NOMO-1 treated with DMSO at 0.1 percent for 48 hours (cell line): ENCODE data around the gene RAD50.
"Not testable (repeated sequence)": the region's sequence is repeated elsewhere in the genome, so short reads cannot be mapped to it uniquely, and the experiment has no call there.

Experiments
- DNase-seq: peaks from one replicate; lab custom pipeline; 2025; ENCODE audit not compliant: unreplicated experiment; lab: John Stamatoyannopoulos, UW

Gene RAD50

DNA sequence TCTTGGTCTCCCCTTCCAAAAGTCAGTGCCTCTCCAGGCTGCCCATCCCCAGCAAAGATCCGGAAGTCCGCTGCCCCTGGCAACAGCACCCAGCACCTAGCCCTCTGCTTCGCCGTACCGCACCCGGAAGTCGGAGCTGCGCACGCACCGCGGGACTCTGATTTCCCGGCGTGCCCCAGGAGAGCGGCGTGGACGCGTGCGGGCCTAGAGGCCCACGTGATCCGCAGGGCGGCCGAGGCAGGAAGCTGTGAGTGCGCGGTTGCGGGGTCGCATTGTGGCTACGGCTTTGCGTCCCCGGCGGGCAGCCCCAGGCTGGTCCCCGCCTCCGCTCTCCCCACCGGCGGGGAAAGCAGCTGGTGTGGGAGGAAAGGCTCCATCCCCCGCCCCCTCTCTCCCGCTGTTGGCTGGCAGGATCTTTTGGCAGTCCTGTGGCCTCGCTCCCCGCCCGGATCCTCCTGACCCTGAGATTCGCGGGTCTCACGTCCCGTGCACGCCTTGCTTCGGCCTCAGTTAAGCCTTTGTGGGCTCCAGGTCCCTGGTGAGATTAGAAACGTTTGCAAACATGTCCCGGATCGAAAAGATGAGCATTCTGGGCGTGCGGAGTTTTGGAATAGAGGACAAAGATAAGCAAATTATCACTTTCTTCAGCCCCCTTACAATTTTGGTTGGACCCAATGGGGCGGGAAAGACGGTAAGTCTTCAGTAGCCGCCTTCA is at the start of gene RAD50:
RAD50 (plus strand) TSS at position 215 of the 715 bp plus-strand sequence; CDS start at position 563, 348 bp downstream.
- DNase-seq: peak; percentile 79

DNA sequence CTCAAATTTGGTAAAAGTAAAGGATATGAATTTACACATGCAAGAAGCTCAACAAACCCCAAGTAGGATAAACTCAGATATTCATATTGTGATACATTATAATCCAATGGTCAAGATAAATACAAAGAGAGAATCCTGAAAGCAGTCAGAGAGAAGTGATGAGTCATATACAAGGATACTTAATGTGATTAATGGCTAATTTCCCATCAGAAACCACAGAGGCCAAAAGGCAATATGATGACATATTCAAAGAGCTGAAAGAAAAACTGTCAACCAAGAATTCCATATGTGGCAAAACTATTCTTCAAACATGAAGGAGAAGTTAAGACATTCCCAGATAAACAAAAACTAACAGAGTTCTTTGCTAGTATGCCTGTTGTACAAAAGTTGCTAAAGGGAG is 46.7 kb upstream of the RAD50 start:
- no peak for DNase-seq

DNA sequence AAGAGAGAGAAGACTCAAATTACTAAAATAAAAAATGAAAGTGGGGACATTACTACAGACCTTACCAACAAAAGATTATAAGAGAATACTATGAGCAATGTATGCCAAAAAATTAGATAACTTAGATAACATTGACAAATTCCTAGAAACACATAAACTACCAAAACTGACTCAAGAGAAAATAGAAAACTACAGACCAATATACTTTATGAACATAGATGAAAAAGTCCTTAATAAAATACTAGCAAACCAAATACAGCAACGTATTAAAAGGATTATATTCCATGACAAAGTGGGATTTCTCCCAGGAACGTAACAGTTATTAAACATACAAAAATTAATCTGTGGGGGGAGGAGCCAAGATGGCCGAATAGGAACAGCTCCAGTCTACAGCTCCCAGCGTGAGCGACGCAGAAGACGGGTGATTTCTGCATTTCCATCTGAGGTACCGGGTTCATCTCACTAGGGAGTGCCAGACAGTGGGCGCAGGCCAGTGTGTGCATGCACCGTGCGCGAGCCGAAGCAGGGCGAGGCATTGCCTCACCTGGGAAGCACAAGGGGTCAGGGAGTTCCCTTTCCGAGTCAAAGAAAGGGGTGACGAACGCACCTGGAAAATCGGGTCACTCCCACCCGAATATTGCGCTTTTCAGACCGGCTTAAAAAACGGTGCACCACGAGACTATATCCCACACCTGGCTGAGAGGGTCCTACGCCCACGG is 43.0 kb upstream of the RAD50 start:
- not testable (repeated sequence) for DNase-seq

DNA sequence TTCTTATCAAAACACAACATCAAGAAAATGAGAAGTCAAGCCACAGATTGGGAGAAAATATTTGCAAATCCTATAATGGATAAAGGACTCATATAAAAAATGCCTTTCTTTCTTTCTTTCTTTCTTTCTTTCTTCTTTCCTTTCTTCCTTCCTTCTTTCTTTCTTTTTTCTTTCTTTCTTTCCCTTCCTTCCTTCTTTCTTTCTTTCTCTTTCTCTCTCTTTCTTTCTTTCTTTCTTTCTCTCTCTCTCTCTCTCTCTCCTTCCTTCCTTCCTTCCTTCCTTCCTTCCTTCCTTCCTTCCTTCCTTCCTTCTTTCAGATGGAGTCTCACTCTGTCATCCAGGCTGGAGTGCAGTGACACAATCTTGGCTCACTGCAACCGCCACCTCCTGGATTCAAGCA is 34.7 kb upstream of the RAD50 start:
- DNase-seq: not testable (repeated sequence)

DNA sequence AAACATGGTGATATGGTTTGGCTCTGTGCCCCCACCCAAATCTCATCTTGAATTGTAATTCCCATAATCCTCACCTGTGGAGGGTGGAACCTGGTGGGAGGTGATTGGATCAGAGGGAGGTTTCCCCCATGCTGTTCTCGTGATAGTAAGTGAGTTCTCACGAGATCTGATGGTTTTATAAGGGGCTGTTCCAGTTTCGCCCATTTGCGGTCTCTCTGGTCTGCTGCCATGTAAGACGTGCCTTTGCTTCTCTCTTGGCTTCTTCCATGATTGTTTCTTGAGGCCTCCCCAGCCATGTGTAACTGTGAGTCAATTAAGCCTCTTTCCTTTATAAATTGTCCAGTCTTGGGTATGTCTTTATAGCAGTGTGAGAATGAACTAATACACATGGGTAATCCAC is 31.9 kb upstream of the RAD50 start:
- DNase-seq: not testable (repeated sequence)

DNA sequence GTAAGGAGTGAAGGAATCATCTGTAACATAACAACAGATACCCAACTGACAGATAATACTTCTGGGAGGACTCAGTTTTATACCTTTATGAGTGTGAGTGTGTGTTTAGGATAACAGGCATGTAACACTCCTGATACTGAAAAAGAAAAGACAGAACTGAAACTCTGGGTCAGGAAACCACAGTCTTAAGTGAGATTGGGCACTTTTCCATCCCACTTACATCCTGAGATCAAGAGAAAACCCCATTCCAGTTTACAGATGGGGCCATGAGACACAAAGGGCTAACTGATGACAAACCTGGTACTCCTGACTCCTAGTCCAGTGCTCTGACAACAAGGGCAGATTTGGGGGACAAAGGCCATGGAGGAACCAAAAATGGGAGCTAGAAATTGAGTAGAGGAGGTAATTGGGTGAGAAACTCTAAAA is 31.5 kb upstream of the RAD50 start:
- peak; percentile 70 for DNase-seq

DNA sequence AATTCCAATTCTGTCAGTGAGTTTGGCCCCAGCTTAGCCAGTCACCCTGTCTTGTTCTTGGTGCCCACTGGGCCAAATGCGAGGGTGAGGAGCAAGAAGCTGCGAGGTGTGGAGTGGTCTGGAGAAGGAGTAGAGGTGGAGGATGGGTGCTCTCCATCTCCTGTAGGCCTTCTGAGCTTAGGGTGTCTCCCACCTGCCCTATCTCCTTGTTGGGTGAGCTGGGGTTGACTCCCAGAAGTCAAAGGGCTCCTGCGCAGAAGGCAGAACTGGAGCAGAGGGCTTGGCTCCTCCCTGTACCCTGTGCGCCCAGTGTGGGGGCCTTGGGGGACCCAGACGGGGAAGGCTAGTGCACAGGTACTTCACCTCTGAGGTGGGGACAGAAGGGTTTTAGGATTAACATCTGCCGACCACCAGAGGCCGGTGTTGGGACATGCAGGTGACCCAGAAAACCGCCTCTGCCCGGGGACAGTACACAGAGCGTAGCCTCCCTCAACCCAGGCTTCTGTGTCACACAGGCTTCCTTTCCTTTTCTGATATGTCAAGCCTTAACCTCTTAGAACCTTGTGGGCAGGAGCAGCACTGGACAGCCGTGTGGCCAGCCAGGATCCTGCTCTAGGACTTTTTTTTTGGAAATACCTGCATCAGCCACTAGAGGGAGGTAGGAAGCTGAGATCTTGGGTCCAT is 30.3 kb upstream of the RAD50 start:
- no peak for DNase-seq

DNA sequence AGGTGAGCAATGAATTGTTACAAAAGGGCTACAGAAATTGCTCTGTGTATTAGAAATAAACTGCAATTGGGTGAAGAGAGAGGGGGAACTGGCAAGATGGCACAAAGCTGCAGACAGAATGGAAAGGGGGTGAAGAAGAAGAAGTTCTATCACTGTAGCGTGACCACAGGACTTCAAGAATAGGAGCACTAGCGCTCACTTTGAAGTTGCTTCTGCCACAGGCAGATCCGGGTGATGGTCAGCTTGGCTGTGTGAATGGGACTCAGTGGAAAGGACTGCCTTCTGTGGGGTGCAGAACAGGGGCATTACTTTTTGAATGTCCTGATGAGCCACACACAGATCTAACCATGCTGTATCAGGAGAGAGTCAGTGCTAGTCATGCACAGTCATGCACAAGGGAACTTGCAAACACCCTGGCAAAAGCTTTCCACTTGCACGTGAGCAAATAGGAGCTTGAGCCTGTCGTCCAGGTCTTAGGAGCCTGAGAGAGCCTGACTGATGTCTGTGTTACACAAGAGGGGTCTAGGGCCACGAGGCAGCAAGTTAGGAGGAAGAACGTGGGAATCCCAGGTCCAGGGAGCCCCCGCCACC is 29.7 kb upstream of the RAD50 start:
- DNase-seq: peak; percentile 40

DNA sequence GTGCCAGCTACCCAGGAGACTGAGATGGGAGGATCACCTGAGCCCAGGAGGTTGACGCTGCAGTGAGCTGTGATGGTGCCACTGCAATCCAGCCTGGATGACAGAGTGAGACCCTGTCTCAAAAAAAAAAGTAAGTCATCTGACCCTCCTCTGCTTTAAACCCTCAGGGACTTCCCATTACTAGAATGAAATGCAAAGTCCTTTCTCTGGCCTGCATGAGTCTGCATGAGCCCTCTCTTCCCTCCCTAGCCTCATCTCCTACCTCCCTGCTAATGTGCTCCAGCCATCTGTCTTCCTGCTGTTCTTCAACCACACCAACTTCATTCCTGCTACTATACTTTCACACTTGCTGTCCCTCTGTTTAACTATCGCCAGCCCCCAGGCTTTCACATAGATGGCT is 28.8 kb upstream of the RAD50 start:
- no peak for DNase-seq

DNA sequence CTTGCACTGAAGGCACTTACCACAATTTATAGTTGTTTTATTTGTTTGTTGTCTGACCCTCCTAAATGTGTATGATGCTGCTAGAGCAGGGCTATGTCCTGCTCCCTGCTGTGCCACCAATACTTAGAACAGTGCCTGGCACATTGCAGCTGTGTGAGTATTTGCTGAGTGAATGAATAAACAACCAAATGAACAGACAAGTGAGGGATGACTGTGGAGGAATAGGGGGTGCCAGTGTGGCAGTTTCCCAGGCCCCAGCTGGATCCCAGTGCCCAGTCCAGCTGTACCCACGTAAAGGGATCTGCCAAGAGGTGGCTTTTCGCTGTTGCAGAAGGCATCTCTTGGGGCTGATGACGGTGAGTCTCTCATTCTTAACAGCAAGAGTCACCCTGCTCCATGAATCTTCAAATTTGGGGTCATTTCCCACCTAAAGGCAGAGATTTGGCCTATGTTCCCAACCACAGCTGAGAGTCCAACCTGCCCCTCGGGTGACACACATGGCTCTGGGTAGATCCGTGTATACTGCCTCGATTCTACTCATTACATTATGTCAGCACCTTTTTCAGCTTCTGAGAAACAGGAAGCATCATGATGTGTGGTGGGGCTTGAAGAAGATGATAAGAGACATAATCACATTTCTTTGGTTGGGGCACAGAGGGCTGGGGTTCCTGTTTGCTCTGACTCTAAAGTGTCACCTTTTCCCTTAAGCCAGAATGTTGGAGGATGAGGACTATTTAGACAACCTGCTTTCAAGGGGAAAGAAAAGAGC is 27.7 kb upstream of the RAD50 start:
- DNase-seq: no peak

DNA sequence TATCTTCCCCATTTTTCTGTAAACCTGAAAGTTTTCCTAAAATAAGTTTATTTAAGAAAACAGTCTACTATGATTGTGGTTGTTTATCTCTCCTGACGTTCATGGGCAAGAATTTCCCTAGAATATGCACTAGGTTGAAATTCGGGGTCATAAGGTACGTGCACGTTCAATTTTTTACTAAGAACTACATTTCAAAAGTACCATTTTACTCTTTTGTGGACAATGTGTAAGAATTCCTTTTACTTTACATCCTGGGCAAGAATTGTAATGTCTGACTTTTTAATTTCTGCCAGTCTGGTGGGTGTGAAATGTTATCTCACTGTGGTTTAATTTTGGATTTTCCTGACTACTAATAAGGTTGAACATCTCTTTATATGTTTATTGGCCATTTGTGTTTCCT is 25.8 kb upstream of the RAD50 start:
- DNase-seq: no peak

DNA sequence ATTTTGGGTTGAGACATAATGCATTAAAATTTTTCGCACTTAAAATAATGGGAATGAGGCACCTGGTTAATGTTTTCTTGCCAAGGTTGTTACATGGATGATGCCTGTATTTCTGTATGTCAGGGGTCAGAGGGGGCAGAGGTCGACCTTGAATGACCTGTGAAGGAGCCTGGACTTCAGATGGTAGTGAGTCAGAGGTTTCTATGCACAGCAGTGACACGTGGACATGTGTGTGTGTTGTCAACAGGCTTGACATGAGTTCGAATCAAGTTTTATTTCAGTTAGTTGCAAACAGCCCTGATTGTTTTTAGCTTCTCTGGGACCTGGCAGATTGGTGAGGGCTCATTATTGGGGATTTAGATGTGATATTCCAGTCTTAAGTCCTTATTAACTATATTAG is 17.1 kb upstream of the RAD50 start:
- DNase-seq: no peak

DNA sequence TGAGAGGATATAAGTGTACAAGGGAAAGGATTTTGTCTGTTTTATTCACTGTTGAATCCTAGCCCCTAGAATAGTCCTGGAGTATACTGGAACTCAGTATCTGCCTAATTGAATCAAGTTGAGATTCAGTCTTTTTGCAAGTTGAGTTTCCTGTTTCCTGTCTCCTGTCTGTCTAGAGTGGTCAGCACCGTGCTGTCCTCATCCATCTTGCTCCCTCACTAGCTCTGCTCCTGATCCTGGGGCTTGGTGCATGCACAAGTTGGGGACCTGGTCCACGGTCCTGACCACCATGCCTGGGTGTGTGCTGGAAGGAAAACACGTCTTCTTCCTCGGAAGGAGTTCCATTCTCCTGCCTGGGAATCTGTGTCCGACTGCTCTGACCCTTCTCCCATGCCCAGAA is 16.6 kb upstream of the RAD50 start:
- no peak for DNase-seq

DNA sequence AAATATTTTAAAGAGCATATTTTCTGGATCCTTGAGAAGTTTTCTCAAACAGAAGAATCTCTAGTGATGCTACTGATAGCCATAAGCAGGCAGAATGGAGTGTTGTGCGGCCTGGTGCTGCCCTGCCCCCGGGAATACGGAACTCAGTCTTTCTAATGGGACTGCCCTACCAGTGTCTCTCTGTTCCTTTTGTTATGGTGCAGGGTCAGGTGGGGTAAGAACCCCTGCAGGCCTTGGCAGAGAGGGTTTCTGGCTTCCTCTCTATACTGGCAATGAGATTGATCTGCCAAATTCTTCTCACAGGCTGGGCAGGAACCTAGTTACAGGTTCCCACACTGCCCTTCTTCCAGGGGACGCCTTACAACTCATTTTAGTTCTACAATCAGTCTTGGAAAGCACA is 16.0 kb upstream of the RAD50 start:
- DNase-seq: no peak

DNA sequence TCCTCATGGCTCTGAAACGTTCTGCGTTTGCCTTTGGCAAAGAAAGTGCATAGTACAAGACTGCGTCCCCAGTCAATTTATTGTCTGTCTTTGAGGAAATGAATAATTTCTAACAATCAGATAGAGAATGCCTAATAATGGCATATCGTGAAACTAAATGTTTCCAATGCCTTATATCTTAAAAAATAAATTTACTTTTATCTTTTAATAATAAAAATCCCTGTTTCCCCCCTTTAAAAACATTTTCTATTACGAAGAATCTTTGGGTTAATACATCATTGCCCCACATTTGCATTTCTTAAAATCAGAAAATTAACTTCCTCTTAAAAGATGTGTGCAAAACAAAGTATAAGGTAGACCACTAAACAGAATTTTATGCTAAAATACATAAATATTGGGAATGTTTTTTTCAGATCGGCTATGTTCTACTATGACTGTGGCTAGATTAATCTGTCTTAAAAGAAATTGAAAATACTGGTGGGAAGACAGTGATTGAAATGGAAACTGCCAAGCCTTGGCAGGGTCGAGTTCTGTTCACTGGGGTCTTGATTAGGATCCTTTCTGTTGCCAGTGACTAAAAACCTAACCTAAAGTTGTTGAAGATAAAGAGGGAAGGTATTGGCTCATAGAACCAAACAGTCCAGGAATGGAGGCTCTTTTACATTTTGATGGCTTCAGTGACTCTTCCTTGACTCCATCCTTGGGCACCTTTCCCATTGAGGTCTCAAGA is 13.1 kb upstream of the RAD50 start, which contains the start of gene IL5:
IL5 (minus strand) TSS at position 51 of the 730 bp plus-strand sequence; CDS start at position 7, 44 bp downstream.
- no peak for DNase-seq

DNA sequence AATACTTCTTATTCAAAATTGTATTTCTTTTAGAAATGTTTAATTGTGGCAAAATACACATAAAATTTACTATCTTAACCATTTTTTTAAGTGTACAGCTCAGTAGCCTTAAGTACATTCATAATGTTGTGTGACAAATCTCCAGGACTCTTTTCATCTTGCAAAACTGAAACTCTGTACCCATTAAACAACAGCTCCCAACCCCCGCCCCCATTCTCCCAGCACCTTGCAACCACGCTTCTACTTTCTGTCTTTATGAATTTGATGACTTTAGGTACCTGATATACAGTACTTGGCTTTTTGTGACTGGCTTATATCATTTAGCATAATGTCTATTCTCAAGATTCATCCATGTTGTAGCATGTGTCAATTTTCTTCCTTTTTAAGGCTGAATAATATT is 10.7 kb upstream of the RAD50 start:
- DNase-seq: no peak

DNA sequence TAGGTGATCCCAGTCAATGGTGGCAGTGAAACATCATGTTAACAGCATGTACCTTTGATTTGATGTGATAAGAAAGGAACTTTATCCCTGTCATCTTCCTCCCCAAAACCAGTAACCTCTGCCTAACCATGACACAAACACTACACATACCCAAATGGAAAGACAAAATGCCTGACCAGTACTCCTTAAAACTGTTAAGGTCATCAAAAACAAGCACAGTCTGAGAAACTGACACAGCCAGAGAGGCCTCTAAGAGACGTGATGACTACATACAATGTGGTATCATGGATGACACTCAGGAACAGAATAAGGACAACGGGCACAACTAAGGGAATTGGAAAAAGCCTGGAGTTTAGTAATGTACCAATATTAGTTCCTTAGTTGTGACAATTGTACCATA is 9.5 kb upstream of the RAD50 start:
- DNase-seq: no peak

DNA sequence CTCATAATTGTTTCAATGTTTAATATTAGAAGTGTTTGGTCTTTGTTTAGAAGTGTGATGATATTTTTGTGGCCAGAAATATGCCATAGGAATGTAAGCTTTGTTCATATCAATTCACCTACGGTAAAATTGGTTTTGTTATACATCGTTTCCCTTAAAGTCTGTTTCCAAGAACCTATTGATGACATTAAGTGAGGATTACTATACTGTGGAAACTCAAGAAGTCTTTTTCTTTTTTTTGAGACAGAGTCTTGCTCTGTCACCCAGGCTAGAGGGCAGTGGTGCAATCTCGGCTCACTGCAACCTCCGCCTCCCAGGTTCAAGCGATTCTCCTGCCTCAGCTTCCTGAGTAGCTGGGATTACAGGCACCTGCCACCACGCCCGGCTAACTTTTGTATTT is 7.9 kb upstream of the RAD50 start:
- not testable (repeated sequence) for DNase-seq

DNA sequence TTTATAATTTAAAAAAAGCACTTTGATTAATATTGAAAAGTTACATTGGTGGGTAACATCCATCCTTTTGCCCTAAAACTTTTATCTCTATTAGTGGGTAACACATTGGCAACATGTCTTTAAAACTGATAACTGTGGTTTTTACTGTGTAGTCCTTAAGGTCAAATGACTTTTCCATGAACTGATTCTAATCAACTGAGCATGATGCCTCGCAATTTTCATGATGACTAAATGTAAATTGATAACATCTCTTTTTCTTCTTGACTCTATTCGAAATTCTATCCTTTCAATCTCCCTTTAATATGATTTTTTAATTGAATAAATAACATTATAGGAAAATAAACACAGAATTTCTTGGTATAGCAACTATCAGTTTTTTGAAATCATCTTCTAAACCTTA is 7.2 kb upstream of the RAD50 start:
- no peak for DNase-seq

DNA sequence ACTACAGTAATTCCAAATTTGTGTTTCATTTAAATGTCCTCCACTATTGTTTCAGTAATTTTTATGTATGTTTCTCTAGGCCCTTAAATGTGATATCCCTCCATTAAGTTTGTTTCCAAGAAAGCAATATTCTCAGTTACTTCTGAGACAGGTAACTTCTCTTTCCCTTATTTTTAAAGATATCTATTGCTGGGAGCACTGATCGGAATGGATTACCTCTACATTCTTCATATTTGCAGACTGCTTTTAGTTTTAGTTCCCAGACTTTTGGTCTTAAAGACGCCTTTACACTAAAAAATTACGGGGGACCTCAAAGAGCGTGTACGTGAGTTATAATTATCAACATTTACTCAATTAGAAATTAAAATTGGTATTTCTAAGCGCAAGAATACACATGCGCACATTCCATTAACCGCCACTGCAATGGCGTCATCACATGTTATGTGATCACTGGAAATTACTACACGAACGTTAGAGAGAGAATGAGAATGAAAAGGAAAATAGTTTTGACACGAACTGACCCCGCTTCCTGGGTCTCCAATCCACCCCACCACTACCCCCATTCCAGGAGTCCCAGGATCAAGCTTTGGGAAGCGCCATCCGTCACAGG is 519 bp upstream of the RAD50 start:
- DNase-seq: no peak
